ENCODE data around the gene ADAM17. TPM values are rescaled to one million over a fixed set of nuclear protein-coding genes. Genes with fewer than 3 reads are reported as not detected.

Gene ADAM17
- polyA plus RNA-seq, 1 donor (not counting 4 experiments of a cell fraction or from before 2014, with no cell fraction given): 13.3 TPM

- dilution Hi-C loops (cut with MboI; ENCODE audit: extremely low pct_ligation_motif_present, low sequenced_read_pairs): no loop called here
These were observed 77.7 kb downstream of the ADAM17 start for GRCh38 chr2:9477914-9478313.

GRCh38 chr2:9474361-9475057 is 81.1 kb downstream of the ADAM17 start, which contains the start of gene IAH1:
Gene IAH1, plus strand, starts transcription at chr2:9474551. Its CDS starts 16 bp downstream, at chr2:9474567.
- peak within 1 kb of the TSS; percentile 60 for H3K4me2 ChIP-seq (ENCODE audit: control insufficient read depth, extremely low read depth, insufficient read depth, low read depth, low read length)
- peaks cover 9% of the 10 kb centered on the region for H3K4me1 ChIP-seq (ENCODE audit: control insufficient read depth, extremely low read depth, insufficient read depth, low read length)
- H3K79me2 ChIP-seq (ENCODE audit: control insufficient read depth, insufficient read depth, low read length): peaks cover 14% of the 10 kb centered on the region
- peak within 1 kb of the TSS; percentile 10 for H3K27ac ChIP-seq (ENCODE audit: control insufficient read depth, insufficient read depth, low read length)
- no peak for DNase-seq (ENCODE audit: low read depth, low spot score)
- peaks cover 0 to 17% of the 10 kb centered on the region in 2 experiments for H3K36me3 ChIP-seq (ENCODE audit: control insufficient read depth in 2 of 2, extremely low read depth in 1 of 2, insufficient read depth in 2 of 2, low read length in 2 of 2)
- H3K27me3 ChIP-seq (ENCODE audit: control insufficient read depth, extremely low read depth, insufficient read depth, low read length): no peaks in the 10 kb centered on the region
- peak within 1 kb of the TSS; percentile 67 for H2AFZ ChIP-seq (ENCODE audit: control insufficient read depth, low read length)
- no peak for FAIRE-seq
- peak within 1 kb of the TSS; percentile 78 for H3K9ac ChIP-seq (ENCODE audit: control insufficient read depth, extremely low read depth, insufficient read depth, low read length)
- H3K9me1 ChIP-seq (ENCODE audit: control insufficient read depth, extremely low read depth, insufficient read depth, low read length): no peaks in the 10 kb centered on the region
- no peaks in the 10 kb centered on the region for H4K20me1 ChIP-seq (ENCODE audit: control insufficient read depth, extremely low read depth, insufficient read depth, low read length)
- peaks cover 3% of the 10 kb centered on the region for H3K9me3 ChIP-seq (ENCODE audit: control insufficient read depth, low read depth, low read length)
- dilution Hi-C loops (cut with MboI; ENCODE audit: extremely low pct_ligation_motif_present, low sequenced_read_pairs): no loop called here
- H3K4me3 ChIP-seq (ENCODE audit: control insufficient read depth in 2 of 3, extremely low read depth in 1 of 3, insufficient read depth in 2 of 3, low read depth in 1 of 3, low read length in 3 of 3): peak within 1 kb of the TSS; percentile 40 to 79 (median 56)
- TF ChIP-seq EZH2 (IDR thresholded peaks at IDR 0.05; ENCODE audit: low read length): no peak
- TF ChIP-seq, protein P1, sequence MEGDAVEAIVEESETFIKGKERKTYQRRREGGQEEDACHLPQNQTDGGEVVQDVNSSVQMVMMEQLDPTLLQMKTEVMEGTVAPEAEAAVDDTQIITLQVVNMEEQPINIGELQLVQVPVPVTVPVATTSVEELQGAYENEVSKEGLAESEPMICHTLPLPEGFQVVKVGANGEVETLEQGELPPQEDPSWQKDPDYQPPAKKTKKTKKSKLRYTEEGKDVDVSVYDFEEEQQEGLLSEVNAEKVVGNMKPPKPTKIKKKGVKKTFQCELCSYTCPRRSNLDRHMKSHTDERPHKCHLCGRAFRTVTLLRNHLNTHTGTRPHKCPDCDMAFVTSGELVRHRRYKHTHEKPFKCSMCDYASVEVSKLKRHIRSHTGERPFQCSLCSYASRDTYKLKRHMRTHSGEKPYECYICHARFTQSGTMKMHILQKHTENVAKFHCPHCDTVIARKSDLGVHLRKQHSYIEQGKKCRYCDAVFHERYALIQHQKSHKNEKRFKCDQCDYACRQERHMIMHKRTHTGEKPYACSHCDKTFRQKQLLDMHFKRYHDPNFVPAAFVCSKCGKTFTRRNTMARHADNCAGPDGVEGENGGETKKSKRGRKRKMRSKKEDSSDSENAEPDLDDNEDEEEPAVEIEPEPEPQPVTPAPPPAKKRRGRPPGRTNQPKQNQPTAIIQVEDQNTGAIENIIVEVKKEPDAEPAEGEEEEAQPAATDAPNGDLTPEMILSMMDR (optimal IDR thresholded peaks at IDR 0.05 in 1 of 3, IDR thresholded peaks at IDR 0.05 in 1 of 3, conservative IDR thresholded peaks at IDR 0.05 in 1 of 3; ENCODE audit: extremely low read depth in 1 of 3, insufficient read depth in 2 of 3, low read length in 3 of 3): no peak

More at GRCh38 chr2:9477914-9478313, 77.7 kb downstream of the ADAM17 start:
- H2AFZ ChIP-seq (ENCODE audit: control insufficient read depth, low read length): no peak overlapping the region
- H3K79me2 ChIP-seq (ENCODE audit: control insufficient read depth, insufficient read depth, low read length): peaks cover 14% of the 10 kb centered on the region
- H3K9me1 ChIP-seq (ENCODE audit: control insufficient read depth, extremely low read depth, insufficient read depth, low read length): no peaks in the 10 kb centered on the region
- TF ChIP-seq, protein P1 (optimal IDR thresholded peaks at IDR 0.05 in 1 of 3, IDR thresholded peaks at IDR 0.05 in 1 of 3, conservative IDR thresholded peaks at IDR 0.05 in 1 of 3; ENCODE audit: extremely low read depth in 1 of 3, insufficient read depth in 2 of 3, low read length in 3 of 3): no peak
- no peak for TF ChIP-seq EZH2 (IDR thresholded peaks at IDR 0.05; ENCODE audit: low read length)
- H3K9me3 ChIP-seq (ENCODE audit: control insufficient read depth, low read depth, low read length): peaks cover 3% of the 10 kb centered on the region
- no peak for FAIRE-seq
- no peak overlapping the region for H3K9ac ChIP-seq (ENCODE audit: control insufficient read depth, extremely low read depth, insufficient read depth, low read length)
- DNase-seq (ENCODE audit: low read depth, low spot score): no peak
- H4K20me1 ChIP-seq (ENCODE audit: control insufficient read depth, extremely low read depth, insufficient read depth, low read length): no peaks in the 10 kb centered on the region
- H3K4me3 ChIP-seq (ENCODE audit: control insufficient read depth in 2 of 3, extremely low read depth in 1 of 3, insufficient read depth in 2 of 3, low read depth in 1 of 3, low read length in 3 of 3): no peak overlapping the region
- H3K4me2 ChIP-seq (ENCODE audit: control insufficient read depth, extremely low read depth, insufficient read depth, low read depth, low read length): no peak overlapping the region
- no peaks in the 10 kb centered on the region for H3K27me3 ChIP-seq (ENCODE audit: control insufficient read depth, extremely low read depth, insufficient read depth, low read length)
- H3K36me3 ChIP-seq (ENCODE audit: control insufficient read depth in 2 of 2, extremely low read depth in 1 of 2, insufficient read depth in 2 of 2, low read length in 2 of 2): peaks cover 9 to 37% of the 10 kb centered on the region in 2 experiments
- no peak overlapping the region for H3K27ac ChIP-seq (ENCODE audit: control insufficient read depth, insufficient read depth, low read length)
- peaks cover 9% of the 10 kb centered on the region for H3K4me1 ChIP-seq (ENCODE audit: control insufficient read depth, extremely low read depth, insufficient read depth, low read length)

Measured in keratinocyte (primary cell).